ENCODE measurements around the gene AUTS2.

Gene AUTS2

GRCh38 chr7:70635633-70636032 lies 1037.4 kb downstream of the AUTS2 start:
- no peak for DNase-seq (ENCODE audit: low spot score)
- H3K27ac ChIP-seq (ENCODE audit: poor library complexity, severe bottlenecking): no peak overlapping the region
- H3K4me1 ChIP-seq (ENCODE audit: insufficient read depth, poor library complexity, severe bottlenecking): no peaks in the 10 kb centered on the region
- no peak overlapping the region for H3K4me3 ChIP-seq (ENCODE audit: severe bottlenecking)
- H3K9me3 ChIP-seq (ENCODE audit: severe bottlenecking): no peaks in the 10 kb centered on the region
- H3K27me3 ChIP-seq (ENCODE audit: insufficient read depth, poor library complexity, severe bottlenecking): no peaks in the 10 kb centered on the region
- no peaks in the 10 kb centered on the region for H3K36me3 ChIP-seq (ENCODE audit: low read depth)
- no peak for ATAC-seq (ENCODE audit: low read depth)
- no peak for TF ChIP-seq CTCF (IDR thresholded peaks at IDR 0.05; ENCODE audit: poor library complexity, severe bottlenecking)

GRCh38 chr7:70636169-70636568 lies 1037.9 kb downstream of the AUTS2 start:
- DNase-seq (ENCODE audit: low spot score) (no peak), ATAC-seq (ENCODE audit: low read depth) (no peak)
- no peaks in the 10 kb centered on the region for H3K9me3 ChIP-seq (ENCODE audit: severe bottlenecking)
- no peaks in the 10 kb centered on the region for H3K27me3 ChIP-seq (ENCODE audit: insufficient read depth, poor library complexity, severe bottlenecking)
- no peaks in the 10 kb centered on the region for H3K36me3 ChIP-seq (ENCODE audit: low read depth)
- H3K4me1 ChIP-seq (ENCODE audit: insufficient read depth, poor library complexity, severe bottlenecking): no peaks in the 10 kb centered on the region
- no peak overlapping the region for H3K27ac ChIP-seq (ENCODE audit: poor library complexity, severe bottlenecking)
- H3K4me3 ChIP-seq (ENCODE audit: severe bottlenecking): no peak overlapping the region
- no peak for TF ChIP-seq CTCF (IDR thresholded peaks at IDR 0.05; ENCODE audit: poor library complexity, severe bottlenecking)

- Histone ChIP-seq H3K9me3 (ENCODE audit: severe bottlenecking) (no peaks in the 10 kb centered on the region), H3K27me3 (ENCODE audit: insufficient read depth, poor library complexity, severe bottlenecking) (no peaks in the 10 kb centered on the region), H3K4me1 (ENCODE audit: insufficient read depth, poor library complexity, severe bottlenecking) (no peaks in the 10 kb centered on the region), H3K4me3 (ENCODE audit: severe bottlenecking) (no peak overlapping the region), H3K36me3 (ENCODE audit: low read depth) (no peaks in the 10 kb centered on the region), H3K27ac (ENCODE audit: poor library complexity, severe bottlenecking) (no peak overlapping the region)
- no peak for DNase-seq (ENCODE audit: low spot score)
- TF ChIP-seq CTCF (IDR thresholded peaks at IDR 0.05; ENCODE audit: poor library complexity, severe bottlenecking): no peak
- ATAC-seq (ENCODE audit: low read depth): no peak
These were observed 1039.5 kb downstream of the AUTS2 start for GRCh38 chr7:70637726-70638125.

GRCh38 chr7:70638158-70639107 lies 1040.2 kb downstream of the AUTS2 start:
- H3K4me3 ChIP-seq (ENCODE audit: severe bottlenecking): no peak overlapping the region
- no peak for ATAC-seq (ENCODE audit: low read depth)
- no peak for DNase-seq (ENCODE audit: low spot score)
- no peaks in the 10 kb centered on the region for H3K36me3 ChIP-seq (ENCODE audit: low read depth)
- H3K27ac ChIP-seq (ENCODE audit: poor library complexity, severe bottlenecking): no peak overlapping the region
- H3K9me3 ChIP-seq (ENCODE audit: severe bottlenecking): no peaks in the 10 kb centered on the region
- TF ChIP-seq CTCF (IDR thresholded peaks at IDR 0.05; ENCODE audit: poor library complexity, severe bottlenecking): no peak
- H3K4me1 ChIP-seq (ENCODE audit: insufficient read depth, poor library complexity, severe bottlenecking): no peaks in the 10 kb centered on the region
- no peaks in the 10 kb centered on the region for H3K27me3 ChIP-seq (ENCODE audit: insufficient read depth, poor library complexity, severe bottlenecking)

- TF ChIP-seq CTCF (IDR thresholded peaks at IDR 0.05; ENCODE audit: poor library complexity, severe bottlenecking): no peak
- Histone ChIP-seq H3K27ac (ENCODE audit: poor library complexity, severe bottlenecking) (no peak overlapping the region), H3K4me1 (ENCODE audit: insufficient read depth, poor library complexity, severe bottlenecking) (no peaks in the 10 kb centered on the region)
These were observed 1042.1 kb downstream of the AUTS2 start for GRCh38 chr7:70640266-70640833.

More at GRCh38 chr7:70640266-70640833, 1042.1 kb downstream of the AUTS2 start:
- DNase-seq (ENCODE audit: low spot score): no peak
- H3K27me3 ChIP-seq (ENCODE audit: insufficient read depth, poor library complexity, severe bottlenecking): no peaks in the 10 kb centered on the region
- no peaks in the 10 kb centered on the region for H3K9me3 ChIP-seq (ENCODE audit: severe bottlenecking)
- ATAC-seq (ENCODE audit: low read depth): no peak
- H3K4me3 ChIP-seq (ENCODE audit: severe bottlenecking): no peak overlapping the region
- no peaks in the 10 kb centered on the region for H3K36me3 ChIP-seq (ENCODE audit: low read depth)
